ELR (cell line): ENCODE data around the gene TCF7L1.

Source experiments
- DNase-seq: peaks from one replicate; pipeline ENCODE4 v3.0.0-alpha.2; 2015; ENCODE audit warnings: low read depth

TCF7L1 gene

GRCh38 chr2:85226783-85227182 lies 93.6 kb downstream of the TCF7L1 start:
- DNase-seq = no peak

GRCh38 chr2:85230679-85231467 lies 97.7 kb downstream of the TCF7L1 start:
- DNase-seq = no peak

- no peak for DNase-seq
These were observed 98.2 kb downstream of the TCF7L1 start for GRCh38 chr2:85231468-85231805.

GRCh38 chr2:85231952-85232351 lies 98.8 kb downstream of the TCF7L1 start:
- no peak for DNase-seq

DNA sequence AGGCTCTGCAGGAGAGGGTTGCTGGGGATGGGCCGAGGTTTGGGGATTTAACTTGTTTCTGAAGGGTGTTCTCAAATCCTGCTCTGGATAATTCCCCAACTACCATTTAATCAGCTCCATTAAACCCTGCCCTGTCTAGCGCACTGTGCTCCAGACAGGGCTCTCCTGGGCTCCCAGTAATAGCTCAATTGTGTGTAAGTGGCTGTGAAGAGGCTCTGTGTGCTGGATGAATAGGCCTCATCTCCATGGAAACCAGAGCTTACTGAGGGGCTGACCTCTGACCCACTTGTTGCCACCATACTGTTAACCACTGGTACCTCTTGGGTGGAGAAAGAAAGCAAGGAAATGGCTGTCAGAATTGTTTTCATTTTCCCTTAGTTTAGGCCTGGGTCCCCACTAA lies 101.7 kb downstream of the TCF7L1 start:
- DNase-seq = no peak

- DNase-seq = no peak
These were observed 102.1 kb downstream of the TCF7L1 start for GRCh38 chr2:85235281-85235680.

DNA sequence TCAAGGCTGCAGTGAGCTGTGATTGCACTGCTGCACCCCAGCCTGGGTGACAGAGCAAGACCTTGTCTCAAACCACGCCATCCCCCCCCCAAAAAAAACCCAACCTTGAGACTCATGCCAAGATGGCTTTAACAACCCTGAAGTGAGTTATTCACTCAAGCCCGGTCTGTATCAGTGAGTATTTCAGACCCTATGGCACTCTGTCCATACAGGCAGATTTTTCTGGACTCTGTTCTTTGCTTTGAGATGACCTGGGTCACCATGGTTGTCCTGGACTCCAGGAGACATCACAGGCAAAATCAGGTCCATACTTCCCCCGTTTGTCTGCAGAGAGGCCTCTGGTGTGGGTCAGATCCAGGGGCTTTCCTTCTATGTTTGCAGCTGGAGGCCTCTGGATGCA lies 102.9 kb downstream of the TCF7L1 start:
- no peak for DNase-seq

- no peak for DNase-seq
These were observed 104.8 kb downstream of the TCF7L1 start for GRCh38 chr2:85237849-85238565.

DNA sequence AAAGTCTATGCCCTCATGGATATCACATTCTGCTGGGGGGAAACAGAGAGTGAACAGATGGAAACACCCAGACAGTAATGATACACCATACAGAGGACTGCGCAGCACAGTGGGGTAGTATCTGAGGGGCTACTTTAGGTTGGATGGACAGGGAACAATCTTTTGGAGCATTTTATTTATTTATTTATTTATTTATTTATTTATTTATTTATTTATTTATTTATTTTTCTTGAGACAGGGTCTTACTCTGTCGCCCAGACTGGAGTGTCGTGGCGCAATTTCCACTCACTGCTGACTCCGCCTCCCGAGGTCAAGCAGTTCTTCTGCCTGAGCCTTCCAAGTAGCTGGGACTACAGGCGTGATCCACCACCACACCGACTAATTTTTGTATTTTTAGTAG lies 105.4 kb downstream of the TCF7L1 start:
- DNase-seq = no peak

DNA sequence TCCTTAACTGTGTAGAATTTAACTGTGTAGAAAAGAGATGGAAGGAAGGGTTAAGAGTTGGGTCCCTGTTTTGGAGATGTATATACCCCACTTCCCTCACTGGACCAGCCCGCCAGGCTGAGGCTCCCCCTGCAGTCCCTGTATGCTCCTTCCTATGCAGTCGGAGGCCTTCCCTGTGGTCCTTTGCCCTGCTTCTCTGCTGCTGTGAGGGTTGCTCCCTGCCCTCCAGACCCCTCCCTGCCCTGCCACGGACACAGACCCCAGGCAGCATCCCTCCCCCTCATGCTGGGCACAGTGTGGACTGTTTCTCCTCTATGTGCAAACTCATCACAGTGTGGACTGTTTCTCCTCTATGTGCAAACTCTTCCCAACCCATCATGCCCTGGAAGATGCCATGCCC lies 105.9 kb downstream of the TCF7L1 start:
- DNase-seq = no peak

DNA sequence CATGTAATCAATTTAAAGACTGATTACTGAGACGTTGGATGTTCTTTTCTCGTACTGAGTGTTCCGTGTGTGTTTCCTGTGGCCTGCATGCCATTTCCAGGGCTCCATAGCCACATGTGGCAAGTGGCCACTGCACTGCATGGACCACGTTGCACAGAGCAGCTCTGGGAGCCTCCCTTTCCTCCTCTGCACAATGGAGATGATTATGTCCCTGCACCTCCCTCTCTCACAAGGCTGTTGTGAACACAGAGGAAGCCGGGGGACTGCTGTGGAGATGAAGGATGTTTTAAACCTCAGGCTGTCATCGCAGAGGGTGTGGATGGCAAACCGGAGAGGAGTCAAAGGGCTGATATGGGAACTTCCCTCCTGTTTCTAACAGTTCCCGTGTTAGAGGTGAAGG lies 106.9 kb downstream of the TCF7L1 start:
- no peak for DNase-seq

- DNase-seq = no peak
These were observed 109.1 kb downstream of the TCF7L1 start for GRCh38 chr2:85242321-85242720.

DNA sequence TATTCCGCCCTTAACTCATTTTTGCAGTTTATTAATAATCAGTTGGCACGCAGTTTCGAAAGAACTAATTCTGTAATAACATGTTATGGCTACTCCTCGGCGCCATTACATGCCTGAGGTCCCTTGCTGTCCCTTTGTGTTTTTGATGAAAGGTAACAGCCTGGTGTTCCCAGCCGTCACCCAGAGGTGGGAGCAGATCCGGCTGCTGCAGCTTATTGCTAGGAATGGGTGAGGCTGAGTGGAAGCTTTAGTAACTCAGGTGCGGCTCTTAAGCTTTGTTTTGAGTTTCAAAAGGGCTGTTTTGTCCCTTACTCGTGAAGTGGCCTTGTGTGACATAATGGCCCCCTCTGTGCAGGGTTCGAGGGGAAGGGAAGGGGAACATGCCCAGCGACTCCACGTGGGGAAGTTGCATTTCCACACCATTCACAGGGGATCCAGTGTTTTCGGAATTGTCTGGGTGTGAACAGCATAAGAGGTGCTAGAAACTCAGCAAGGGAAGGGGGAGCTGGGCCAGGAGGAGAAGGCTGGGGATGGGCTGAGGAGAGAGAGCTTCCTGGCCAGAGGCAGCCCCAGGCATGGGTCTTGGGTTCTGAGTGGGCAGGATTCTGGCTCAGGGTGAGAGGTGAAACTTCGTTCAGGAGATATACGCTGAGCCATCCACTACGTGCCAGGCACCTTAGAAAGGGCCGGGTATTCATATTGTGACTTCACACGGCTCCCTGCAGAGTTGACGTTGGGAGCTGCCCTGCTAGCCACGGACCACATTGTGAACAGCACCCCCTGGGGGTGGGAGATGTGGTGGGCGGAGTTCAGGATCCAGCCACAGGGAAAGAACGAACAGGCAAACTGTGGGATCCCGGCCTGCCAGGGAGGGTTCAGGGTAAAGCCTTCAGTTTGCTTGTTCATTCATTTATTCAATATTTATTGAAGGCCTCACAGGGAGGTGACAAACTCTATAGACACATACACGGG lies 110.2 kb downstream of the TCF7L1 start:
- peak; percentile 33 for DNase-seq

DNA sequence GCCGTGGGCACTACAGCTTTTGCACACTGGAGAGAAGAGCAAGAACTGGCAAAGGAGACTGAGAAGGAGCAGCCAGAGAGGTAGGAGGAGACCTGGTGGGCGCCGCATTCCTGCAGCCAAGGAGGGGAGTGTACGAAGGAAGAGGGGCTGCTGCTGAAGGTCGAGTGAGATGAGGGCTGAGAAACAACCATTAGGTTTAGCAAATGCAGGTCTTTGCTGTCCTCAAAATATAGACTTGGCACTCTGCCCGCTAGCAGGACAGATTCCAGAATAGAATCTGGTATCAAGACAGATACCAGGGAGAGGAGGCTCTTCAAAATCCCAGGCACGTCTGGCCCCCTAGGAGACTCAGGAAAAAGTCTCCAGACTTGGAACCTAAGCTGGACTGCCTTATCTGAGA lies 111.6 kb downstream of the TCF7L1 start:
- no peak for DNase-seq

DNA sequence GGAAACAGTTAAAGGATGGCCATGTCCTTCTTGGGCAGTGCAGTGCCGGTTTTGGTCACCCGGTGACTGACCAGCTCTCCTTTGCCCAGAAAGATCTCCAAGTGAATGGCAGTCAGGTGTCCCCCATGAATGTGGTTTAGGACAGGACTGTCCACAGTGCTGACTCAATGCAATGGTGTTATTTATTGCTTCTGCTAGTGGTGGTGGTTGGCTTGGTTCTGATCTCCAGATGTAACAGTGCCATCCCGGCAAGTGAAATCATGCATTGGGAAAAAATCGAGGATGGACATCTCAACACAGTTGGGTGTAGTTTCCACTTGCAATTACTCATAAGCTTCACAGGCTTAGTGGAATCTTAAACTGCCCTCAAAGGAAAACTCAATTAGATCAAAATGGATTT lies 112.7 kb downstream of the TCF7L1 start:
- DNase-seq = no peak

GRCh38 chr2:85246348-85246747 lies 113.2 kb downstream of the TCF7L1 start:
- DNase-seq = no peak

DNA sequence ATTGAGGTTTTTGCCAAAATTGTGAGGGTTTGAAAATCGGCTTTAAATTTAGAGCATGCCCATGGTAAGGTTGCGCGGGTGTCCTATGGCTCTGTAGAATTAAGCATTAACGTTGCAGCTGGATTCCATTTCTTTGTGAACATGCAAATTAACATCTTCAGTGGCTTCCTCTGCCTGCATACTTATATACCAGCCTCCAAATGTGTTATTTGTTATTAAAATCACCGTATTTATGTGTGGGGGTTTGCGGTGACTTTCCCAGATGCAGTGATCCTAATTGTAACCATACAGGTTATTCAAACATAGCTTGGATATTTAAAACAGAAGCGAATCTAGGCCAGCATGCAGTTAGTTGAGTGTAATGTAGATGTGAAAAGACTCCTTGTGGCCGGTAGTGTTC lies 114.4 kb downstream of the TCF7L1 start:
- no peak for DNase-seq

- DNase-seq = peak; percentile 86
These were observed 115.7 kb downstream of the TCF7L1 start for GRCh38 chr2:85248773-85249509.

GRCh38 chr2:85250045-85250444 lies 116.9 kb downstream of the TCF7L1 start:
- no peak for DNase-seq

DNA sequence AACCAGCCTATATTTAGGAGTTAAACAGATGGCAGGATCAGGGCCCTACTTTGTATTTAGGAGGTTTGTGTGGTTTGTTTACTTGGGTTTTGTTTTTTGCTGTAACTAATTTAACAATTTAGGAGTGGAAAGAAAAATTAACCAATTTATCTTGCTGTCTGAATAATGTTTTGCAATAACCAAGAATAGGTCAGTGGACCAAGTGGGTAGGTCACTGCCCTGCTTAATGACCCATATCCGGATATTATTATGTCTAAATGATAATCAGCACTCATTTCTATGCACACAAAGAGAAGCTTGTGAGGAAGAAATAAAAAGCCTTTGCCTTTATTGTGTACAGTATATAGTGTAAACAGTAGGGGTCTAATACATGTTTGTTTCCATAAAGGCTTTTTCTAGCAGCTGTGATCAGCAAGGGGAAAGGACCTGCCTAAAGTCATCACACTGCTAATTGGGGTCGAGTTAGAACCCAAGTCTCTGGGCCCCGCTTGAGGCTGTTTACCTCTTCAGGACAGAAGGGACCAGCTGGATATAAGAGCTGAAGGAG lies 118.0 kb downstream of the TCF7L1 start:
- DNase-seq = no peak

DNA sequence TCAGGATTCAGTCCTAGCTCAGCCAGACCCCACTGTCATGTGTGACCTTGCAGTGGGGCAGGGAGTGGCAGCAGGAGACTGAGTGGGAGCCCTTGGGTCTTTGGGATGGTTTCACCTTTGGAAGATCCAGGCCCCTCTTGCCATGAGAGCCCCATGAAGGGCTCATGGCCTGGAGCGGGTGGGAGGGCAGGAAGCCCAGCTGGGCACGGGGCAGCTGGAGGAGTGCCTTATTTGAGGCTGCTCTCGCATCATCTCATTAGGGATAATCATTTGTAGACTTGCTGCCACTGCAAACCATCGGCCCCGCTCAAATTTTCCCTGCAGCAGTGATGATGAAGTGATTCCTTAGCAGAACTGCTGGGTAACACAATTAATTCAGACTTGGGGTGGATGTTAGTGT lies 120.7 kb downstream of the TCF7L1 start:
- no peak for DNase-seq
